GM08714 (cell line): Measurements from ENCODE around the gene SLC6A11.

ENCODE experiments used
- H3K4me3 ChIP-seq: fragments of 200-500 bp; sonication (Bioruptor generic); 2 replicates; pipeline ENCODE4 v1.5.1; 2014; ENCODE audit warnings: mild to moderate bottlenecking, low read length, inconsistent platforms
- ZNF274 ChIP-seq: IDR thresholded peaks from 2 replicates; pipeline ENCODE4 v1.6.1; 2012; ENCODE audit warnings: mild to moderate bottlenecking, low read depth, low read length

The SLC6A11 gene

GRCh38 chr3:10930666-10931040, 114.6 kb downstream of the SLC6A11 start:
- H3K4me3 ChIP-seq: no peak overlapping the region
- TF ChIP-seq ZNF274: no peak

- TF ChIP-seq ZNF274: no peak
Measured at GRCh38 chr3:10932596-10932995, 116.6 kb downstream of the SLC6A11 start.

GRCh38 chr3:10933021-10933420, 117.0 kb downstream of the SLC6A11 start:
- H3K4me3 ChIP-seq: no peak overlapping the region
- no peak for TF ChIP-seq ZNF274

More at GRCh38 chr3:10932596-10932995, 116.6 kb downstream of the SLC6A11 start:
- H3K4me3 ChIP-seq: no peak overlapping the region

- no peak overlapping the region for H3K4me3 ChIP-seq
- no peak for TF ChIP-seq ZNF274
Measured at GRCh38 chr3:10933470-10933804, 117.4 kb downstream of the SLC6A11 start.

GRCh38 chr3:10933805-10934481, 117.9 kb downstream of the SLC6A11 start:
- H3K4me3 ChIP-seq: no peak overlapping the region
- no peak for TF ChIP-seq ZNF274

GRCh38 chr3:10935028-10935427, 119.0 kb downstream of the SLC6A11 start:
- no peak for TF ChIP-seq ZNF274

GRCh38 chr3:10935846-10936631, 120.0 kb downstream of the SLC6A11 start:
- H3K4me3 ChIP-seq: no peak overlapping the region

More at GRCh38 chr3:10935028-10935427, 119.0 kb downstream of the SLC6A11 start:
- no peak overlapping the region for H3K4me3 ChIP-seq

GRCh38 chr3:10936686-10937085, 120.7 kb downstream of the SLC6A11 start:
- H3K4me3 ChIP-seq: no peak overlapping the region
- no peak for TF ChIP-seq ZNF274

More at GRCh38 chr3:10935846-10936631, 120.0 kb downstream of the SLC6A11 start:
- no peak for TF ChIP-seq ZNF274

- H3K4me3 ChIP-seq: no peak overlapping the region
- TF ChIP-seq ZNF274: no peak
Measured at GRCh38 chr3:10937141-10937825, 121.3 kb downstream of the SLC6A11 start.

- TF ChIP-seq ZNF274: no peak
- H3K4me3 ChIP-seq: no peak overlapping the region
Measured at GRCh38 chr3:10939556-10939955, 123.5 kb downstream of the SLC6A11 start.

GRCh38 chr3:10940106-10940505, 124.1 kb downstream of the SLC6A11 start:
- H3K4me3 ChIP-seq: no peak overlapping the region
- TF ChIP-seq ZNF274: no peak

- TF ChIP-seq ZNF274: no peak
Measured at GRCh38 chr3:10941972-10942371, 125.9 kb downstream of the SLC6A11 start.

GRCh38 chr3:10942690-10943205, 126.7 kb downstream of the SLC6A11 start:
- no peak overlapping the region for H3K4me3 ChIP-seq
- no peak for TF ChIP-seq ZNF274

More at GRCh38 chr3:10941972-10942371, 125.9 kb downstream of the SLC6A11 start:
- H3K4me3 ChIP-seq: no peak overlapping the region

GRCh38 chr3:10944866-10945265, 128.8 kb downstream of the SLC6A11 start:
- H3K4me3 ChIP-seq: no peak overlapping the region
- TF ChIP-seq ZNF274: no peak

GRCh38 chr3:10945683-10946287, 129.8 kb downstream of the SLC6A11 start:
- no peak overlapping the region for H3K4me3 ChIP-seq
- no peak for TF ChIP-seq ZNF274
